ENCODE data around the gene GATA5.

GATA5 gene

GRCh38 chr20:62422636-62423325 is 53.0 kb downstream of the GATA5 start:
- H2BK15ac ChIP-seq (ENCODE audit: low read length): peak overlapping the region; percentile 10
- H3K4me2 ChIP-seq (ENCODE audit: insufficient read depth, low read length, poor library complexity, severe bottlenecking): no peak overlapping the region
- peak overlapping the region; percentile 84 for H2AK5ac ChIP-seq (ENCODE audit: low read depth, low read length)
- peak overlapping the region; percentile 47 for H3K14ac ChIP-seq (ENCODE audit: low read length)
- no peak overlapping the region for H4K8ac ChIP-seq (ENCODE audit: low read depth, low read length)
- H3K9me3 ChIP-seq (replicated peaks in 1 of 2; ENCODE audit: control insufficient read depth in 2 of 2, insufficient read depth in 1 of 2, low read depth in 1 of 2, low read length in 2 of 2): peaks cover 0 to 5% of the 10 kb centered on the region in 2 donors
- H2BK5ac ChIP-seq (ENCODE audit: low read length): no peak overlapping the region
- peaks cover 0 to 28% (median 0%) of the 10 kb centered on the region in 3 experiments for H3K27me3 ChIP-seq (ENCODE audit: control insufficient read depth in 3 of 3, insufficient read depth in 3 of 3, low read depth in 1 of 3, low read length in 3 of 3)
- no peaks in the 10 kb centered on the region for H3K36me3 ChIP-seq (replicated peaks in 1 of 2; ENCODE audit: control insufficient read depth in 2 of 2, insufficient read depth in 2 of 2, low read length in 2 of 2)
- no peak overlapping the region for H2AFZ ChIP-seq (ENCODE audit: low read length)
- H3K4me1 ChIP-seq (ENCODE audit: control insufficient read depth in 2 of 2, insufficient read depth in 1 of 2, low read depth in 1 of 2, low read length in 2 of 2): peaks cover 0 to 14% of the 10 kb centered on the region in 2 donors
- H2BK12ac ChIP-seq (ENCODE audit: low read length): no peak overlapping the region
- H2BK120ac ChIP-seq (ENCODE audit: low read depth, low read length): no peak overlapping the region
- H4K91ac ChIP-seq (ENCODE audit: low read depth, low read length, poor library complexity): no peak overlapping the region
- H3K18ac ChIP-seq (ENCODE audit: low read length): peak overlapping the region; percentile 85
- no peak overlapping the region for H3K4ac ChIP-seq (ENCODE audit: low read length)
- no peak overlapping the region for H3K27ac ChIP-seq (replicated peaks; ENCODE audit: low read length)
- no peak for DNase-seq (ENCODE audit: low spot score)
- no CpG with 5 or more reads among the region's 20 CpGs for WGBS, 2 donors (ENCODE audit: extremely low coverage in 2 of 2, insufficient read length in 2 of 2, insufficient replicate concordance in 1 of 2)
- H3K79me1 ChIP-seq (ENCODE audit: low read depth, low read length): peaks cover 5% of the 10 kb centered on the region
- peak overlapping the region; percentile 44 for H3K9ac ChIP-seq (ENCODE audit: low read depth, low read length, poor library complexity)
- H3K23ac ChIP-seq (ENCODE audit: low read depth, low read length, poor library complexity): peak overlapping the region; percentile 73
- no peak overlapping the region for H3K4me3 ChIP-seq (ENCODE audit: low read length in 2 of 2)

- Histone ChIP-seq H3K79me1 (ENCODE audit: low read depth, low read length) (peaks cover 5% of the 10 kb centered on the region), H3K18ac (ENCODE audit: low read length) (peak overlapping the region; percentile 24), H3K27me3 (ENCODE audit: control insufficient read depth in 3 of 3, insufficient read depth in 3 of 3, low read depth in 1 of 3, low read length in 3 of 3) (peaks cover 0 to 32% (median 0%) of the 10 kb centered on the region in 3 experiments), H4K8ac (ENCODE audit: low read depth, low read length) (no peak overlapping the region), H2AK5ac (ENCODE audit: low read depth, low read length) (peak overlapping the region; percentile 4), H3K9ac (ENCODE audit: low read depth, low read length, poor library complexity) (peak overlapping the region; percentile 37), H3K9me3 (replicated peaks in 1 of 2; ENCODE audit: control insufficient read depth in 2 of 2, insufficient read depth in 1 of 2, low read depth in 1 of 2, low read length in 2 of 2) (peaks cover 0 to 5% of the 10 kb centered on the region in 2 donors), H3K4me3 (ENCODE audit: low read length in 2 of 2) (peak overlapping the region in 1 of 2 donors; percentile 51), H4K91ac (ENCODE audit: low read depth, low read length, poor library complexity) (peak overlapping the region; percentile 11), H2BK120ac (ENCODE audit: low read depth, low read length) (no peak overlapping the region), H2AFZ (ENCODE audit: low read length) (no peak overlapping the region), H3K27ac (replicated peaks; ENCODE audit: low read length) (no peak overlapping the region), H3K4me1 (ENCODE audit: control insufficient read depth in 2 of 2, insufficient read depth in 1 of 2, low read depth in 1 of 2, low read length in 2 of 2) (peaks cover 0 to 7% of the 10 kb centered on the region in 2 donors), H3K14ac (ENCODE audit: low read length) (peak overlapping the region; percentile 97), H2BK12ac (ENCODE audit: low read length) (peak overlapping the region; percentile 36), H3K23ac (ENCODE audit: low read depth, low read length, poor library complexity) (peak overlapping the region; percentile 95), H2BK5ac (ENCODE audit: low read length) (no peak overlapping the region), H3K4me2 (ENCODE audit: insufficient read depth, low read length, poor library complexity, severe bottlenecking) (no peak overlapping the region), H3K4ac (ENCODE audit: low read length) (no peak overlapping the region), H3K36me3 (replicated peaks in 1 of 2; ENCODE audit: control insufficient read depth in 2 of 2, insufficient read depth in 2 of 2, low read length in 2 of 2) (no peaks in the 10 kb centered on the region), H2BK15ac (ENCODE audit: low read length) (peak overlapping the region; percentile 72)
- DNase-seq (ENCODE audit: low spot score): no peak
- WGBS, 2 donors (ENCODE audit: extremely low coverage in 2 of 2, insufficient read length in 2 of 2, insufficient replicate concordance in 1 of 2): no CpG with 5 or more reads among the region's 6 CpGs
These were observed 54.1 kb downstream of the GATA5 start for GRCh38 chr20:62421716-62421990.

- Histone ChIP-seq H3K79me1 (ENCODE audit: low read depth, low read length) (peaks cover 5% of the 10 kb centered on the region), H2BK120ac (ENCODE audit: low read depth, low read length) (no peak overlapping the region), H2BK5ac (ENCODE audit: low read length) (no peak overlapping the region), H3K27me3 (ENCODE audit: control insufficient read depth in 3 of 3, insufficient read depth in 3 of 3, low read depth in 1 of 3, low read length in 3 of 3) (peaks cover 0 to 35% (median 0%) of the 10 kb centered on the region in 3 experiments), H2AFZ (ENCODE audit: low read length) (no peak overlapping the region), H3K4ac (ENCODE audit: low read length) (no peak overlapping the region), H3K4me3 (ENCODE audit: low read length in 2 of 2) (peak overlapping the region in 1 of 2 donors; percentile 51), H3K23ac (ENCODE audit: low read depth, low read length, poor library complexity) (peak overlapping the region; percentile 95), H4K8ac (ENCODE audit: low read depth, low read length) (peak overlapping the region; percentile 50), H3K9ac (ENCODE audit: low read depth, low read length, poor library complexity) (peak overlapping the region; percentile 37), H2BK15ac (ENCODE audit: low read length) (no peak overlapping the region), H3K27ac (replicated peaks; ENCODE audit: low read length) (no peak overlapping the region), H2AK5ac (ENCODE audit: low read depth, low read length) (peak overlapping the region; percentile 4), H4K91ac (ENCODE audit: low read depth, low read length, poor library complexity) (peak overlapping the region; percentile 11), H3K18ac (ENCODE audit: low read length) (peak overlapping the region; percentile 85), H3K9me3 (replicated peaks in 1 of 2; ENCODE audit: control insufficient read depth in 2 of 2, insufficient read depth in 1 of 2, low read depth in 1 of 2, low read length in 2 of 2) (peaks cover 0 to 5% of the 10 kb centered on the region in 2 donors), H3K14ac (ENCODE audit: low read length) (peak overlapping the region; percentile 97), H2BK12ac (ENCODE audit: low read length) (peak overlapping the region; percentile 36), H3K36me3 (replicated peaks in 1 of 2; ENCODE audit: control insufficient read depth in 2 of 2, insufficient read depth in 2 of 2, low read length in 2 of 2) (no peaks in the 10 kb centered on the region), H3K4me1 (ENCODE audit: control insufficient read depth in 2 of 2, insufficient read depth in 1 of 2, low read depth in 1 of 2, low read length in 2 of 2) (peaks cover 0 to 3% of the 10 kb centered on the region in 2 donors), H3K4me2 (ENCODE audit: insufficient read depth, low read length, poor library complexity, severe bottlenecking) (no peak overlapping the region)
- WGBS, 2 donors (ENCODE audit: extremely low coverage in 2 of 2, insufficient read length in 2 of 2, insufficient replicate concordance in 1 of 2): no CpG with 5 or more reads among the region's 24 CpGs
- DNase-seq (ENCODE audit: low spot score): no peak
These were observed 54.7 kb downstream of the GATA5 start for GRCh38 chr20:62420846-62421715.

- H2AFZ ChIP-seq (ENCODE audit: low read length): no peak overlapping the region
- peak overlapping the region; percentile 82 for H3K14ac ChIP-seq (ENCODE audit: low read length)
- H4K91ac ChIP-seq (ENCODE audit: low read depth, low read length, poor library complexity): no peak overlapping the region
- H3K18ac ChIP-seq (ENCODE audit: low read length): peak overlapping the region; percentile 64
- H3K9me3 ChIP-seq (replicated peaks in 1 of 2; ENCODE audit: control insufficient read depth in 2 of 2, insufficient read depth in 1 of 2, low read depth in 1 of 2, low read length in 2 of 2): peaks cover 0 to 5% of the 10 kb centered on the region in 2 donors
- no peak for DNase-seq (ENCODE audit: low spot score)
- H3K27ac ChIP-seq (replicated peaks; ENCODE audit: low read length): no peak overlapping the region
- no peak overlapping the region for H3K4me3 ChIP-seq (ENCODE audit: low read length in 2 of 2)
- H3K79me1 ChIP-seq (ENCODE audit: low read depth, low read length): peaks cover 5% of the 10 kb centered on the region
- no peaks in the 10 kb centered on the region for H3K36me3 ChIP-seq (replicated peaks in 1 of 2; ENCODE audit: control insufficient read depth in 2 of 2, insufficient read depth in 2 of 2, low read length in 2 of 2)
- H3K23ac ChIP-seq (ENCODE audit: low read depth, low read length, poor library complexity): no peak overlapping the region
- H2BK5ac ChIP-seq (ENCODE audit: low read length): no peak overlapping the region
- H4K8ac ChIP-seq (ENCODE audit: low read depth, low read length): no peak overlapping the region
- WGBS, 2 donors (ENCODE audit: extremely low coverage in 2 of 2, insufficient read length in 2 of 2, insufficient replicate concordance in 1 of 2): no CpG with 5 or more reads among the region's 9 CpGs
- H3K9ac ChIP-seq (ENCODE audit: low read depth, low read length, poor library complexity): no peak overlapping the region
- H2AK5ac ChIP-seq (ENCODE audit: low read depth, low read length): peak overlapping the region; percentile 70
- H2BK120ac ChIP-seq (ENCODE audit: low read depth, low read length): peak overlapping the region; percentile 61
- H2BK15ac ChIP-seq (ENCODE audit: low read length): no peak overlapping the region
- H3K4ac ChIP-seq (ENCODE audit: low read length): no peak overlapping the region
- H3K27me3 ChIP-seq (ENCODE audit: control insufficient read depth in 3 of 3, insufficient read depth in 3 of 3, low read depth in 1 of 3, low read length in 3 of 3): peaks cover 0 to 41% (median 0%) of the 10 kb centered on the region in 3 experiments
- no peak overlapping the region for H3K4me2 ChIP-seq (ENCODE audit: insufficient read depth, low read length, poor library complexity, severe bottlenecking)
- H2BK12ac ChIP-seq (ENCODE audit: low read length): no peak overlapping the region
- H3K4me1 ChIP-seq (ENCODE audit: control insufficient read depth in 2 of 2, insufficient read depth in 1 of 2, low read depth in 1 of 2, low read length in 2 of 2): peaks cover 0 to 3% of the 10 kb centered on the region in 2 donors
These were observed 56.0 kb downstream of the GATA5 start for GRCh38 chr20:62419759-62420158.
